Esophagus squamous epithelium (tissue), 4 donors: ENCODE results near the gene SLC51B.

ENCODE experiments used
- CTCF ChIP-seq, 6 experiments: fragments of 450-650 bp in 4 of 6; fragments of 200-600 bp in 2 of 6; sonication (generic) in 2 of 6; IDR thresholded peaks; one replicate each; pipeline ENCODE4 v1.5.1; 2016 to 2019; ENCODE audit warnings: antibody characterized with exemption in 6 of 6, mild to moderate bottlenecking in 4 of 6, moderate library complexity in 4 of 6
- POLR2A ChIP-seq, 4 donors: fragments of 450-650 bp; IDR thresholded peaks; one replicate each; pipeline ENCODE4 v1.6.1; 2017; ENCODE audit warnings: antibody characterized with exemption in 4 of 4, mild to moderate bottlenecking in 4 of 4, moderate library complexity in 3 of 4

DNA sequence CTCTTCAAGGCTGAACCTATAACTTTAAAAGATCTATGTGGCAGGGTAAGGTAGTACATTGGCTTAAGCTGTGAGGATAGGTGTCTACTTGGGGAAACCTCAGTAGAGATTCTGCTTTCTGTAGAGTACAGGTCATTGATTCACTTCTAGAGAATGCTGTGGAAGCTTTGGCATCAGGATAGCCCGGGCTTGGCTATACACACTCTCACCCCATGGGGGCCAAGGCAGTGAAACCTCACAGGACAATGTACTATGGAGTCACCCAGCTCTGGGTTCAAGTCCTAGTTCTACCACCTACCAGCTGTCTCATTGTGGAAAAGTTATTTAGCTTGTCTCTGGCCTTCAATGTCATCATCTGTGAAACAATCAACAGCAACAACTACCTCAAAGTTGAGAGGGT, 24.8 kb upstream of the SLC51B start:
- TF ChIP-seq CTCF (IDR thresholded peaks at IDR 0.05) (no peak), POLR2A (IDR thresholded peaks at IDR 0.05) (no peak)
